Measurements from ENCODE around the gene ROBO1.
"Not testable (repeated sequence)": the region's sequence is repeated elsewhere in the genome, so short reads cannot be mapped to it uniquely, and the experiment has no call there.

Gene ROBO1

DNA sequence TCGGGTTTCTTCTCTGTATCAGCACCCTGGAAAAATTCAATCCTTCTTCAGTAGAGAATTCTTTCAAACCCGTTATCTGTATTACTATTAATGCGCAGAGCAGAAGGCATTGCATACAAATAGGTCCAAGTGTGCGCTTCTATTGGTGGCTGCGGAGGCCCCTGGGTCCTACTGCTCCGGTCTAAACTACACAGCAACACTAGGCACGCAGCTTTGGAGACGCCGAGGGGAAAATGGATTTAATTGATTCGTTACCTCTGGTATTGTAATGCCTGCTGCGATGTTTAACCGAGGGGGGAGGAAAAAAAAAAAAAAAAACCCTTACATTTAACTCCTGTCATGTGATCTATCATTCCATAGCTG, at the start of gene ROBO1:
Gene ROBO1 (minus strand): TSS at position 94 of the 363 bp plus-strand sequence.
- peak within 1 kb of the TSS; percentile 64 for H3K4me3 ChIP-seq (ENCODE audit: low read depth, low read length)
- in situ Hi-C loops (cut with HindIII; ENCODE audit: low sequenced_read_pairs), result no loop called here
- TF ChIP-seq, protein P1, sequence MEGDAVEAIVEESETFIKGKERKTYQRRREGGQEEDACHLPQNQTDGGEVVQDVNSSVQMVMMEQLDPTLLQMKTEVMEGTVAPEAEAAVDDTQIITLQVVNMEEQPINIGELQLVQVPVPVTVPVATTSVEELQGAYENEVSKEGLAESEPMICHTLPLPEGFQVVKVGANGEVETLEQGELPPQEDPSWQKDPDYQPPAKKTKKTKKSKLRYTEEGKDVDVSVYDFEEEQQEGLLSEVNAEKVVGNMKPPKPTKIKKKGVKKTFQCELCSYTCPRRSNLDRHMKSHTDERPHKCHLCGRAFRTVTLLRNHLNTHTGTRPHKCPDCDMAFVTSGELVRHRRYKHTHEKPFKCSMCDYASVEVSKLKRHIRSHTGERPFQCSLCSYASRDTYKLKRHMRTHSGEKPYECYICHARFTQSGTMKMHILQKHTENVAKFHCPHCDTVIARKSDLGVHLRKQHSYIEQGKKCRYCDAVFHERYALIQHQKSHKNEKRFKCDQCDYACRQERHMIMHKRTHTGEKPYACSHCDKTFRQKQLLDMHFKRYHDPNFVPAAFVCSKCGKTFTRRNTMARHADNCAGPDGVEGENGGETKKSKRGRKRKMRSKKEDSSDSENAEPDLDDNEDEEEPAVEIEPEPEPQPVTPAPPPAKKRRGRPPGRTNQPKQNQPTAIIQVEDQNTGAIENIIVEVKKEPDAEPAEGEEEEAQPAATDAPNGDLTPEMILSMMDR (IDR thresholded peaks at IDR 0.05; ENCODE audit: low read depth, low read length, missing control alignments), result no peak
- DNase-seq (ENCODE audit: low read depth), result no peak

DNA sequence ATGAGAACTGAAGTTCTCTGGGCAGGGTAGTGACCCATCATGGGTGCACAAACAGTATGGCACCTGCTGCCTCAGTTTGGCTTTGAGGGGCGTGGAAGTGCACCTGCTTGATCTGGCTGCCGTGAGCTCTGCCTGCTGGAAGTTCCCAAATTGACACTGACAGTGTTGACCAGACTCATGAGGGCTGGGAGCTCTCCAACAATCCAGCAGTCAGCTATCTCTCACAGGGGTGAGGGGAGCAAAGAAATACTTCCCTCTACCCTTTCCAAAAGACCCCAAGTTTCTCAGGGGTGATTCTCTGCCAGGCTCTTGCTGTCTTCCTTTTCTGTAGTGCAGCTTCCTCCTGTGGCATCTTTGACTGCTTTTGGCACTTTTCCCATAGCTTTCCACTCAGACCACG, 49.4 kb upstream of the ROBO1 start:
- in situ Hi-C loops (cut with HindIII; ENCODE audit: low sequenced_read_pairs), result no loop called here
- DNase-seq (ENCODE audit: low read depth), result no peak
- TF ChIP-seq, protein P1 (IDR thresholded peaks at IDR 0.05; ENCODE audit: low read depth, low read length, missing control alignments), result no peak
- H3K4me3 ChIP-seq (ENCODE audit: low read depth, low read length), result no peak overlapping the region

DNA sequence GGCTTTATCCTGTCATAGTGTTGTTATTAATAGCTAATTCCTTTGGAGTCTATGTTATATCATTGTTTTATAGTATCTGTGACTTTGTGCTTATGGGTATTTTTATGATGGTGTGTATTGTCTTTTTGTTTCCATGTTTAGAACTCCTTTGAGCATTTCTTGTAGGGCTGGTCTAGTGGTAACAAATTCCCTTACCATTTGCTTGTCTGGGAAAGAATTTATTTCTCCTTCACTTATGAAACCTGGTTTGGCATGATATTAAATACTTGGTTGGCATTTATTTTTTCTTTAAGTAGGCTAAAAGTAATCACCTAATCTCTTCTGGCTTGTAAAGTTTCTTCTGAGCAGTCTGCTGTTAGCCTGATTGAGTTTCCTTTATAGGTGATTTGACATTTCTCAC, 47.7 kb upstream of the ROBO1 start:
- in situ Hi-C loops (cut with HindIII; ENCODE audit: low sequenced_read_pairs), result no loop called here

DNA sequence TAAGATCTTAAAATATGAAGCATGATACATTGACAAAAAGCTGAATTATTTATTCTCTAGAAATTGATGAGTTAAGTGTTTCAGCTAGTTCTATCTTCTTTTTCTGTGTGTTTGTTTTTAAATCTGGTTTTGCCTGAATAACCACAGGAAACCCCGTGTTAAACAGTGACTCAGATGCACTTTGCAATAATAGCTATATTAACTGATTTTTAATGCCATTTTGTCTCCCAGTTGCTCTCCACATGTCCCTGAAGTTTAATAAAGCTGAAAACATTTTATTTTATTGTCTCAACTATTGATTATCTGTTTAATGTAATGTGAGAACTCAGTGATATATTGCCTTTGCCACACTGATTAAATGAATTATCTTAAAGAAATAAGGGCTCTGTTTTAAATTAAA, 42.8 kb upstream of the ROBO1 start:
- TF ChIP-seq, protein P1 (IDR thresholded peaks at IDR 0.05; ENCODE audit: low read depth, low read length, missing control alignments), result no peak
- no peak for DNase-seq (ENCODE audit: low read depth)
- in situ Hi-C loops (cut with HindIII; ENCODE audit: low sequenced_read_pairs), result no loop called here
- H3K4me3 ChIP-seq (ENCODE audit: low read depth, low read length), result no peak overlapping the region

More for the DNA sequence above, 47.7 kb upstream of the ROBO1 start:
- no peak for DNase-seq (ENCODE audit: low read depth)
- TF ChIP-seq, protein P1 (IDR thresholded peaks at IDR 0.05; ENCODE audit: low read depth, low read length, missing control alignments), result no peak
- no peak overlapping the region for H3K4me3 ChIP-seq (ENCODE audit: low read depth, low read length)

DNA sequence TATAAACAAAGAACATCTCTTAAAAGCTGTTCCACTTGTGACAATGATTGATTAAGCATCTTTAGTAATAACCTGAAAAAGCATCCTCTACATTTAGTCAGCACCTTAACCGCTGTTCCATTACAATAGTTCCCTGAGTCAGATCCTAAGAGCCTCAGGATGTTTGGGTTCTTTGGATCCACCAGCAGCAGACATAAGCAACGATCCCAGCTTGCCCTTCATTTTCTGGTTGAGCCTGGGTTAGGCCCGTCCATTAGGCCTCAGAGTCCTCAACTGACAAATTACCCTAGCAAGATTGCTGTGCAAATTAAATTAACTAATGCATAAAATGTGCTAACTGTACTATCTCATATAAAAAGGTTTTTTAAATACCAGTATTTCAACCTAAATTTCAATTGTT, 42.3 kb upstream of the ROBO1 start:
- no peak for DNase-seq (ENCODE audit: low read depth)
- TF ChIP-seq, protein P1 (IDR thresholded peaks at IDR 0.05; ENCODE audit: low read depth, low read length, missing control alignments), result no peak
- no peak overlapping the region for H3K4me3 ChIP-seq (ENCODE audit: low read depth, low read length)
- in situ Hi-C loops (cut with HindIII; ENCODE audit: low sequenced_read_pairs), result no loop called here

DNA sequence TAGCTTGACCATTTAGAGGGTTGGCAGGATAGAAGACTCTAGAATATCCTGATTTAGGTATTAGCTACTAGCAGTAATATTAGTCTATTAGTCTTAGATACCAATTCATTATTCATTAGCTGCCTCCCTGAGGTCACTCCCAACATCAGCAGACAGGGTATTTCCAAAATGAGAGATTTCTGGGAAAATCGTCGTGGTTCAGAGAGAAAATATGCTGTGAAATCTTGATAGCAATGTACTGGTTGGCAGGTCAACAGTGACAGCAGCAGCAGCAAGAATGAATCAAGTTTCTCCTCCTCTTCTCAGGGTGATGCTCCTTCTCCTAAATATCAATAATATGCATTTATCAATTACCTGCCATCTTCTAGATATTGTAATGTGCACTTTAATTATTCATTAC, 41.3 kb upstream of the ROBO1 start:
- H3K4me3 ChIP-seq (ENCODE audit: low read depth, low read length), result no peak overlapping the region
- TF ChIP-seq, protein P1 (IDR thresholded peaks at IDR 0.05; ENCODE audit: low read depth, low read length, missing control alignments), result no peak
- in situ Hi-C loops (cut with HindIII; ENCODE audit: low sequenced_read_pairs), result no loop called here
- DNase-seq (ENCODE audit: low read depth), result no peak

DNA sequence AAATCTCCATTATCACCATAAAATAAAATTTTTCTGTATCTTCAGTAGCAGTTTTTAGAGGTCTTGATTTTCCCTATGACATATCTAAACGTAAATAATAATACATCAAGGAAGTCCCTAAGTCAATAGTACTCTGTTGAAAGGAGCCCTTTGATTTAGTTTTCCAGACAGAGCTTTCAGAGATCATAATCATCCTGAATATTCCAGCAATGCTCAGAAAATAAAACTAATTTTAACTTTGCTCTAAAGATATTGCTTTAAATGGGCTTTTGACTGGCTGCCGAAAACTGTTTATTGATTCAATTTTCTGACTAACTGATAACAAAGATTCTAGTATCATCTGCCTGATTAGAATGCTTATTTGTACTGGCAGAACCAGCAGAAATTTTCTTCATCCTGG, 40.7 kb upstream of the ROBO1 start:
- in situ Hi-C loops (cut with HindIII; ENCODE audit: low sequenced_read_pairs), result no loop called here
- TF ChIP-seq, protein P1 (IDR thresholded peaks at IDR 0.05; ENCODE audit: low read depth, low read length, missing control alignments), result no peak
- no peak overlapping the region for H3K4me3 ChIP-seq (ENCODE audit: low read depth, low read length)
- no peak for DNase-seq (ENCODE audit: low read depth)

DNA sequence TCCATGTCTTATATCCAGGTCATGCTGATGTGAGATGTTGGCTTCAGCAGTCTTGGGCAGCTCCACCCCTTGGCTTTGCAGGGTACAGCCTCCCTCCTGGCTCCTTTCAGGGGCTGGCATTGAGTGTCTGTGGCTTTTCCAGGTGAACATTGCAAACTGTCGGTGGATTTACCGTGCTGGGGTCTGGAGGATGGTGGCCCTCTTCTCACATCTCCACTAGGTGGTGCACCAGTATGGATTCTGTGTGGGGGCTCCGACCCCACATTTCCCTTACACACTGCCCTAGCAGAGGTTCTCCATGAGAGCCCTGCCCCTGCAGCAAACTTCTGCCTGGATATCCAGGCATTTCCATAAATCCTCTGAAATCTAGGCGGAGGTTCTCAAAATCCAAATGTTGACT, 22.4 kb upstream of the ROBO1 start:
- in situ Hi-C loops (cut with HindIII; ENCODE audit: low sequenced_read_pairs); H3K4me3 ChIP-seq (ENCODE audit: low read depth, low read length); DNase-seq (ENCODE audit: low read depth): not testable (repeated sequence)
